ENCODE data around the gene SPATA19.

DNA sequence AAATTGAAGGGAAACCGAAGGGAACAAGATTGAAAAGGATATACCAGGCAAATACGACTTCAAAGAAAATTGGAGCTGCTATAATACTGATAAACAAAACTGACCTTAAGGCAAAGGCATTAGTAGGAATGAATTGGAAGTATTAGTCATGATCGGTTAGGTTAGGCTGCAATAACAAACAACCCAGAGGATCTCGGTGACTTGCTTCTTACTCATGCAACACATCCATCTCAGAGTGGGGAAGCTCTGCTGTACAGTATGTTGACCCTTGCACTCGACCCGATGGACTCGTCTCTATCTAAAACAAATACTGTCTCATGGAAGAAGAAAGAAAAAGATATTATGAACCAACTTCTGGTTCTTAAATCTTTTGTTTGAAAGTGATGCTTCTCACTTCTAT, 42.3 kb downstream of the SPATA19 start:
- no peak for TF ChIP-seq POLR2A (IDR thresholded peaks at IDR 0.05)
- TF ChIP-seq, protein P1, sequence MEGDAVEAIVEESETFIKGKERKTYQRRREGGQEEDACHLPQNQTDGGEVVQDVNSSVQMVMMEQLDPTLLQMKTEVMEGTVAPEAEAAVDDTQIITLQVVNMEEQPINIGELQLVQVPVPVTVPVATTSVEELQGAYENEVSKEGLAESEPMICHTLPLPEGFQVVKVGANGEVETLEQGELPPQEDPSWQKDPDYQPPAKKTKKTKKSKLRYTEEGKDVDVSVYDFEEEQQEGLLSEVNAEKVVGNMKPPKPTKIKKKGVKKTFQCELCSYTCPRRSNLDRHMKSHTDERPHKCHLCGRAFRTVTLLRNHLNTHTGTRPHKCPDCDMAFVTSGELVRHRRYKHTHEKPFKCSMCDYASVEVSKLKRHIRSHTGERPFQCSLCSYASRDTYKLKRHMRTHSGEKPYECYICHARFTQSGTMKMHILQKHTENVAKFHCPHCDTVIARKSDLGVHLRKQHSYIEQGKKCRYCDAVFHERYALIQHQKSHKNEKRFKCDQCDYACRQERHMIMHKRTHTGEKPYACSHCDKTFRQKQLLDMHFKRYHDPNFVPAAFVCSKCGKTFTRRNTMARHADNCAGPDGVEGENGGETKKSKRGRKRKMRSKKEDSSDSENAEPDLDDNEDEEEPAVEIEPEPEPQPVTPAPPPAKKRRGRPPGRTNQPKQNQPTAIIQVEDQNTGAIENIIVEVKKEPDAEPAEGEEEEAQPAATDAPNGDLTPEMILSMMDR (IDR thresholded peaks at IDR 0.05 in 4 of 5, conservative IDR thresholded peaks at IDR 0.05 in 1 of 5) = no peak
